SK-N-SH (cell line): ENCODE results near the gene SEPTIN10. TPM values are rescaled to one million over a fixed set of nuclear protein-coding genes. Genes with fewer than 3 reads are reported as not detected.

Experiments
- CTCF ChIA-PET: fragments of 300-600, 350-600 bp; formaldehyde crosslinking; extraction: SDS; loops from one replicate; lab custom pipeline; 2021; lab: Yijun Ruan, JAX
- POLR2A ChIA-PET: fragments of 350-600 bp; sonication (Branson Sonifier 250); formaldehyde crosslinking; extraction: SDS; loops from one replicate; lab custom pipeline; 2020; ENCODE audit warnings: antibody characterized with exemption, inconsistent platforms; lab: Yijun Ruan, JAX
- DNase-seq: peaks from one replicate; pipeline ENCODE4 v3.0.0; 2012
- H2AFZ ChIP-seq: fragments of 200-600 bp; sonication (generic); 2 replicates; pipeline ENCODE4 v1.8.1; 2016; ENCODE audit warnings: antibody characterized with exemption, mild to moderate bottlenecking, low read depth
- H3F3A ChIP-seq: fragments of 200-600 bp; sonication (generic); replicated peaks from 2 replicates; pipeline ENCODE3; 2016; ENCODE audit warnings: antibody characterized with exemption, mild to moderate bottlenecking; ENCODE audit not compliant: insufficient read depth
- H3K27ac ChIP-seq, 2 experiments: fragments of 200-500 bp in 1 of 2; fragments of 200-600 bp in 1 of 2; sonication (Bioruptor generic) in 1 of 2; sonication (generic), shearing (Covaris generic) in 1 of 2; 2 replicates each; pipeline versions ENCODE4 v1.5.1 to v1.6.1; 2014 to 2016; ENCODE audit warnings: low read depth in 2 of 2, inconsistent platforms in 1 of 2, low read length in 1 of 2, mild to moderate bottlenecking in 1 of 2, mixed read lengths in 1 of 2
- H3K27me3 ChIP-seq: fragments of 200-600 bp; sonication (generic), shearing (Covaris generic); 2 replicates; pipeline ENCODE4 v1.6.1; 2016; ENCODE audit warnings: mixed run types; ENCODE audit not compliant: insufficient read depth
- H3K36me3 ChIP-seq, 2 experiments: fragments of 200-500 bp in 1 of 2; fragments of 200-600 bp in 1 of 2; sonication (Bioruptor generic) in 1 of 2; sonication (generic) in 1 of 2; replicated peaks in 1 of 2; 2 replicates each; pipeline versions ENCODE3 to v1.5.1; 2014 to 2016; ENCODE audit warnings: low read length in 1 of 2, mild to moderate bottlenecking in 1 of 2; ENCODE audit not compliant: insufficient read depth in 2 of 2, control insufficient read depth in 1 of 2
- H3K4me1 ChIP-seq, 2 experiments: fragments of 200-500 bp in 1 of 2; fragments of 200-600 bp in 1 of 2; sonication (Bioruptor generic) in 1 of 2; sonication (generic), shearing (Covaris generic) in 1 of 2; 2 replicates each; pipeline versions ENCODE4 v1.5.1 to v1.6.1; 2014 to 2016; ENCODE audit warnings: low read depth in 1 of 2, low read length in 1 of 2, mixed run types in 1 of 2; ENCODE audit not compliant: insufficient read depth in 2 of 2, control insufficient read depth in 1 of 2
- H3K4me2 ChIP-seq: fragments of 200-600 bp; sonication (generic), shearing (Covaris generic); 2 replicates; pipeline ENCODE4 v1.6.1; 2017; ENCODE audit warnings: mixed run types
- H3K4me3 ChIP-seq, 2 experiments: fragments of 200-500 bp in 1 of 2; fragments of 200-600 bp in 1 of 2; sonication (Bioruptor generic) in 1 of 2; sonication (generic), shearing (Covaris generic) in 1 of 2; 2 replicates each; pipeline versions ENCODE4 v1.5.1 to v1.8.1; 2014 to 2016; ENCODE audit warnings: low read depth in 2 of 2, inconsistent platforms in 1 of 2, low read length in 1 of 2, mild to moderate bottlenecking in 1 of 2, mixed read lengths in 1 of 2, moderate library complexity in 1 of 2
- H3K79me2 ChIP-seq: fragments of 200-600 bp; sonication (generic); 2 replicates; pipeline ENCODE4 v1.8.1; 2017; ENCODE audit warnings: mild to moderate bottlenecking; ENCODE audit not compliant: insufficient read depth
- H3K9ac ChIP-seq: fragments of 200-600 bp; sonication (generic); 2 replicates; pipeline ENCODE4 v1.6.1; 2017; ENCODE audit warnings: mixed run types
- H3K9me2 ChIP-seq: fragments of 200-600 bp; sonication (generic); 2 replicates; pipeline ENCODE4 v1.6.1; 2017; ENCODE audit warnings: mixed run types
- H3K9me3 ChIP-seq: fragments of 200-600 bp; sonication (generic); 2 replicates; pipeline ENCODE4 v1.6.1; 2017; ENCODE audit warnings: mixed run types, mild to moderate bottlenecking, moderate library complexity
- H4K20me1 ChIP-seq: fragments of 200-600 bp; sonication (generic); 2 replicates; pipeline ENCODE4 v1.6.1; 2017; ENCODE audit warnings: mild to moderate bottlenecking, mixed run types; ENCODE audit not compliant: insufficient read depth
- ELF1 ChIP-seq: IDR thresholded peaks from 2 replicates; pipeline ENCODE4 v1.4.0; 2012
- EP300 ChIP-seq, 2 experiments: IDR thresholded peaks; 2 replicates each; pipeline versions ENCODE4 v1.4.0 to v1.6.1; 2012; ENCODE audit warnings: borderline replicate concordance in 1 of 2, low read depth in 1 of 2, low read length in 1 of 2
- EZH2phosphoT487 ChIP-seq: fragments of 200-600 bp; sonication (generic); IDR thresholded peaks from 2 replicates; pipeline ENCODE4 v1.6.1; 2017; ENCODE audit warnings: low read depth, mixed run types, mild to moderate bottlenecking, antibody characterized with exemption, moderate library complexity, borderline replicate concordance
- FOSL2 ChIP-seq: IDR thresholded peaks from 2 replicates; pipeline ENCODE4 v1.4.0; 2012; ENCODE audit warnings: low read depth, mild to moderate bottlenecking, moderate library complexity, borderline replicate concordance
- FOXJ3 ChIP-seq: sonication (generic); formaldehyde crosslinking; IDR thresholded peaks from 2 replicates; pipeline ENCODE4 v1.5.1; 2020; ENCODE audit warnings: mild to moderate bottlenecking, missing genetic modification reagents
- FOXM1 ChIP-seq: IDR thresholded peaks from 2 replicates; pipeline ENCODE4 v1.4.0; 2012; ENCODE audit warnings: low read depth, mild to moderate bottlenecking
- GATA2 ChIP-seq: sonication (generic); formaldehyde crosslinking; IDR thresholded peaks from 2 replicates; pipeline ENCODE4 v1.5.0; 2020; ENCODE audit warnings: mild to moderate bottlenecking, missing genetic modification reagents
- MEF2A ChIP-seq: IDR thresholded peaks from 2 replicates; pipeline ENCODE4 v1.4.0; 2012; ENCODE audit warnings: low read depth, borderline replicate concordance
- MXI1 ChIP-seq: IDR thresholded peaks from 2 replicates; pipeline ENCODE4 v1.6.1; 2012; ENCODE audit warnings: mild to moderate bottlenecking, low read depth, low read length, improper control_type of control experiment
- NFIC ChIP-seq: IDR thresholded peaks from 2 replicates; pipeline ENCODE4 v1.4.0; 2012; ENCODE audit warnings: borderline replicate concordance
- POLR2AphosphoS5 ChIP-seq: IDR thresholded peaks from 2 replicates; pipeline ENCODE4 v1.6.1; 2012; ENCODE audit warnings: low read depth, low read length
- RAD21 ChIP-seq: IDR thresholded peaks from 2 replicates; pipeline ENCODE4 v1.6.1; 2012; ENCODE audit warnings: mild to moderate bottlenecking, low read length
- RCOR1 ChIP-seq: fragments of 150-350 bp; IDR thresholded peaks from 2 replicates; pipeline ENCODE4 v1.6.1; 2017; ENCODE audit warnings: antibody characterized with exemption, low read length
- SIN3A ChIP-seq: IDR thresholded peaks from 2 replicates; pipeline ENCODE4 v1.6.1; 2012; ENCODE audit warnings: low read depth, mild to moderate bottlenecking, low read length, moderate library complexity, borderline replicate concordance
- SMC3 ChIP-seq: IDR thresholded peaks from 2 replicates; pipeline ENCODE4 v1.6.1; 2012; ENCODE audit warnings: low read depth, low read length, improper control_type of control experiment
- TAF1 ChIP-seq: IDR thresholded peaks from 2 replicates; pipeline ENCODE4 v1.6.1; 2012; ENCODE audit warnings: low read depth, mild to moderate bottlenecking, low read length, moderate library complexity, borderline replicate concordance
- TCF12 ChIP-seq: IDR thresholded peaks from 2 replicates; pipeline ENCODE4 v1.4.0; 2012
- TEAD4 ChIP-seq: IDR thresholded peaks from 2 replicates; pipeline ENCODE4 v1.4.0; 2012; ENCODE audit warnings: mild to moderate bottlenecking, borderline replicate concordance; ENCODE audit not compliant: insufficient read depth
- YY1 ChIP-seq: IDR thresholded peaks from 2 replicates; pipeline ENCODE4 v1.4.0; 2012; ENCODE audit warnings: low read depth, mild to moderate bottlenecking
- WGBS: methylation state at CpG from one replicate; pipeline ENCODE4 v1.1.6; 2017; ENCODE audit warnings: low lambda C conversion rate; 5-methylcytosine and 5-hydroxymethylcytosine counted together
- polyA plus RNA-seq, 3 experiments: library from polyadenylated mRNA; depleted of rRNA; stranded (reverse); fragments of >200 nt; gene quantifications; 2 replicates each; pipeline ENCODE4 v1.2.3, GENCODE V29; 2012
- TF ChIP-seq, protein P1 (sequence below): IDR thresholded peaks from 2 replicates; pipeline ENCODE4 v1.6.1; 2012; ENCODE audit warnings: mild to moderate bottlenecking, low read depth, low read length, moderate library complexity
- TF ChIP-seq, protein P2 (sequence below): IDR thresholded peaks from 2 replicates; pipeline ENCODE4 v1.4.0; 2012; ENCODE audit warnings: low read depth, borderline replicate concordance
- TF ChIP-seq, protein P3 (sequence below): IDR thresholded peaks from 2 replicates; pipeline ENCODE4 v1.4.0; 2012; ENCODE audit warnings: low read depth, borderline replicate concordance
- TF ChIP-seq, protein P4 (sequence below): IDR thresholded peaks from 2 replicates; pipeline ENCODE4 v1.4.0; 2012; ENCODE audit warnings: low read depth
- TF ChIP-seq, protein P5 (sequence below): IDR thresholded peaks from 2 replicates; pipeline ENCODE4; 2012

Gene SEPTIN10
- 39.1 and 46.5 TPM in 2 replicates for polyA plus RNA-seq (2012; rRNA removed)
- 61.3 and 64.1 TPM in 2 replicates for polyA plus RNA-seq (2012; cell fraction: cytosol; rRNA removed)
- polyA plus RNA-seq (2012; cell fraction: nucleus; rRNA removed) = 21.0 and 32.9 TPM in 2 replicates

DNA sequence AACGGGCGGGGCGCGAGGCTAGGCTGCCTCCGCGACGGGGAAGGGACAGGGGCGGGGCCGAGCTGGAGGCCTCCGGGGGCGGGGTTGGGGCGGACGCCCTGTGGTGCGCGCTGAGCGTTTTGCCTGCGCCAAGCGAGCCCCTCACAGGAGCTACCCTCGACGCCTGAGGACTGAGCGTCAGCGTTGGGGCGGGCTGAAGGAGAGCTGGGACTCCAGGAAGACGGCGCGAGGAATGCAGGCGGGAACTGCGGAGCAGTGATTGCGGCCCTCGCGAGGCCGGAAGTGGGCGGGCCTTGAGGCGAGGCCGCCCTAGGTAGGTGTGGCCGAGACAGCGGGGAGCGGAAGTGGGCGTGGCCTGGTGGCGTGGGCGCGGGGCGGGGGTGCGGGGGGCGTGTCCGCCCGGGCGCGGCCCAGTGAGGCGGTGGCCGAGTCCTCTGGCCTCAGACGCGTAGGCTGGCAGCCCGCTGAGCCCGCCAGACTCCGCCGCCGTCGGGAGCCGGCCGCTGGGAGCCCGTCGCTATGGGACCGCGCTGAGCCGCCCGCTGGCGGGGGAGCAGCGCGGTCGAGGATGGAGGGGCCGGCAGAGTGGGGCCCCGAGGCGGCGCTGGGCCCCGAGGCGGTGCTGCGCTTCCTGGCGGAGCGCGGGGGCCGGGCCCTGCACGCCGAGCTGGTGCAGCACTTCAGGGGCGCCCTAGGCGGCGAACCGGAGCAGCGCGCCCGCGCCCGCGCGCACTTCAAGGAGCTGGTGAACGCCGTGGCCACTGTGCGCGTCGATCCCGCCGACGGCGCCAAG lies at the start of gene SEPTIN10, which contains the start of gene SOWAHC:
SEPTIN10 (minus strand) TSS at position 45 of the 793 bp plus-strand sequence. CDS start 139 bp downstream, outside the sequence.
SOWAHC (plus strand) TSS at position 443 of the 793 bp plus-strand sequence; CDS start at position 569, 126 bp downstream.
- Histone ChIP-seq H3K9ac (peak within 1 kb of the TSS; percentile 87), H3K9me3 (no peaks in the 10 kb centered on the region), H3K4me1 (peaks cover 16 to 26% of the 10 kb centered on the region in 2 experiments; a peak in 3 of 4 replicates), H2AFZ (peak within 1 kb of the TSS; percentile 56; the same call in 1 of the 2 replicates), H3K27me3 (no peaks in the 10 kb centered on the region), H3K36me3 (peaks cover 0 to 9% of the 10 kb centered on the region in 2 experiments), H3K4me3 (peak within 1 kb of the TSS; percentile 81 to 84), H3F3A (peaks cover 31% of the 10 kb centered on the region), H3K27ac (peak within 1 kb of the TSS; percentile 90 to 92), H3K79me2 (peaks cover 72% of the 10 kb centered on the region), H4K20me1 (peaks cover 5% of the 10 kb centered on the region), H3K4me2 (peak within 1 kb of the TSS; percentile 76), H3K9me2 (no peaks in the 10 kb centered on the region)
- DNase-seq = peak; percentile 98
- POLR2A ChIA-PET = interaction anchor here (0.6 to 2.4 kb wide), 6 partner anchors 15 to 442 kb away, joined by 3 to 11 read pairs (median 3); no protein-coding TSS in a partner anchor
- WGBS = 1% methylated on average over 33 of the region's 104 CpGs
- CTCF ChIA-PET = interaction anchor here (0.7 to 2.6 kb wide), 9 partner anchors 10 to 607 kb away, joined by 3 to 14 read pairs (median 3); partner anchors contain the start of gene SH3RF3
- TF ChIP-seq TCF12 (peak; percentile 6; the same call in 1 of the 2 replicates), MEF2A (no peak), GATA2 (CRISPR knock-in tag) (no peak), EZH2phosphoT487 (no peak), POLR2AphosphoS5 (peak; percentile 75), NFIC (no peak; the same call in 1 of the 2 replicates), TEAD4 (no peak), RAD21 (no peak), YY1 (no peak), ELF1 (peak; percentile 84), SIN3A (peak; percentile 30; the same call in 1 of the 2 replicates), FOSL2 (0 out of 2 replicates have a peak, but pooled peaks have one; percentile 7), MXI1 (0 out of 2 replicates have a peak, but pooled peaks have one; percentile 18), FOXJ3 (no peak), RCOR1 (no peak), FOXM1 (no peak), EP300 (IDR thresholded peaks at IDR 0.05; ENCODE audit: borderline replicate concordance in 1 of 2, low read depth in 1 of 2, low read length in 1 of 2) (no peak; a peak in 1 of 4 replicates), SMC3 (no peak), TAF1 (peak; percentile 78; the same call in 1 of the 2 replicates)
- TF ChIP-seq, protein P1, sequence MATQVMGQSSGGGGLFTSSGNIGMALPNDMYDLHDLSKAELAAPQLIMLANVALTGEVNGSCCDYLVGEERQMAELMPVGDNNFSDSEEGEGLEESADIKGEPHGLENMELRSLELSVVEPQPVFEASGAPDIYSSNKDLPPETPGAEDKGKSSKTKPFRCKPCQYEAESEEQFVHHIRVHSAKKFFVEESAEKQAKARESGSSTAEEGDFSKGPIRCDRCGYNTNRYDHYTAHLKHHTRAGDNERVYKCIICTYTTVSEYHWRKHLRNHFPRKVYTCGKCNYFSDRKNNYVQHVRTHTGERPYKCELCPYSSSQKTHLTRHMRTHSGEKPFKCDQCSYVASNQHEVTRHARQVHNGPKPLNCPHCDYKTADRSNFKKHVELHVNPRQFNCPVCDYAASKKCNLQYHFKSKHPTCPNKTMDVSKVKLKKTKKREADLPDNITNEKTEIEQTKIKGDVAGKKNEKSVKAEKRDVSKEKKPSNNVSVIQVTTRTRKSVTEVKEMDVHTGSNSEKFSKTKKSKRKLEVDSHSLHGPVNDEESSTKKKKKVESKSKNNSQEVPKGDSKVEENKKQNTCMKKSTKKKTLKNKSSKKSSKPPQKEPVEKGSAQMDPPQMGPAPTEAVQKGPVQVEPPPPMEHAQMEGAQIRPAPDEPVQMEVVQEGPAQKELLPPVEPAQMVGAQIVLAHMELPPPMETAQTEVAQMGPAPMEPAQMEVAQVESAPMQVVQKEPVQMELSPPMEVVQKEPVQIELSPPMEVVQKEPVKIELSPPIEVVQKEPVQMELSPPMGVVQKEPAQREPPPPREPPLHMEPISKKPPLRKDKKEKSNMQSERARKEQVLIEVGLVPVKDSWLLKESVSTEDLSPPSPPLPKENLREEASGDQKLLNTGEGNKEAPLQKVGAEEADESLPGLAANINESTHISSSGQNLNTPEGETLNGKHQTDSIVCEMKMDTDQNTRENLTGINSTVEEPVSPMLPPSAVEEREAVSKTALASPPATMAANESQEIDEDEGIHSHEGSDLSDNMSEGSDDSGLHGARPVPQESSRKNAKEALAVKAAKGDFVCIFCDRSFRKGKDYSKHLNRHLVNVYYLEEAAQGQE = no peak
- TF ChIP-seq, protein P2, sequence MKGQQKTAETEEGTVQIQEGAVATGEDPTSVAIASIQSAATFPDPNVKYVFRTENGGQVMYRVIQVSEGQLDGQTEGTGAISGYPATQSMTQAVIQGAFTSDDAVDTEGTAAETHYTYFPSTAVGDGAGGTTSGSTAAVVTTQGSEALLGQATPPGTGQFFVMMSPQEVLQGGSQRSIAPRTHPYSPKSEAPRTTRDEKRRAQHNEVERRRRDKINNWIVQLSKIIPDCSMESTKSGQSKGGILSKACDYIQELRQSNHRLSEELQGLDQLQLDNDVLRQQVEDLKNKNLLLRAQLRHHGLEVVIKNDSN = no peak
- TF ChIP-seq, protein P3, sequence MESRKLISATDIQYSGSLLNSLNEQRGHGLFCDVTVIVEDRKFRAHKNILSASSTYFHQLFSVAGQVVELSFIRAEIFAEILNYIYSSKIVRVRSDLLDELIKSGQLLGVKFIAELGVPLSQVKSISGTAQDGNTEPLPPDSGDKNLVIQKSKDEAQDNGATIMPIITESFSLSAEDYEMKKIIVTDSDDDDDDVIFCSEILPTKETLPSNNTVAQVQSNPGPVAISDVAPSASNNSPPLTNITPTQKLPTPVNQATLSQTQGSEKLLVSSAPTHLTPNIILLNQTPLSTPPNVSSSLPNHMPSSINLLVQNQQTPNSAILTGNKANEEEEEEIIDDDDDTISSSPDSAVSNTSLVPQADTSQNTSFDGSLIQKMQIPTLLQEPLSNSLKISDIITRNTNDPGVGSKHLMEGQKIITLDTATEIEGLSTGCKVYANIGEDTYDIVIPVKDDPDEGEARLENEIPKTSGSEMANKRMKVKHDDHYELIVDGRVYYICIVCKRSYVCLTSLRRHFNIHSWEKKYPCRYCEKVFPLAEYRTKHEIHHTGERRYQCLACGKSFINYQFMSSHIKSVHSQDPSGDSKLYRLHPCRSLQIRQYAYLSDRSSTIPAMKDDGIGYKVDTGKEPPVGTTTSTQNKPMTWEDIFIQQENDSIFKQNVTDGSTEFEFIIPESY = peak; percentile 92
- TF ChIP-seq, protein P4, sequence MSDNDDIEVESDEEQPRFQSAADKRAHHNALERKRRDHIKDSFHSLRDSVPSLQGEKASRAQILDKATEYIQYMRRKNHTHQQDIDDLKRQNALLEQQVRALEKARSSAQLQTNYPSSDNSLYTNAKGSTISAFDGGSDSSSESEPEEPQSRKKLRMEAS = peak; percentile 87
- TF ChIP-seq, protein P5, sequence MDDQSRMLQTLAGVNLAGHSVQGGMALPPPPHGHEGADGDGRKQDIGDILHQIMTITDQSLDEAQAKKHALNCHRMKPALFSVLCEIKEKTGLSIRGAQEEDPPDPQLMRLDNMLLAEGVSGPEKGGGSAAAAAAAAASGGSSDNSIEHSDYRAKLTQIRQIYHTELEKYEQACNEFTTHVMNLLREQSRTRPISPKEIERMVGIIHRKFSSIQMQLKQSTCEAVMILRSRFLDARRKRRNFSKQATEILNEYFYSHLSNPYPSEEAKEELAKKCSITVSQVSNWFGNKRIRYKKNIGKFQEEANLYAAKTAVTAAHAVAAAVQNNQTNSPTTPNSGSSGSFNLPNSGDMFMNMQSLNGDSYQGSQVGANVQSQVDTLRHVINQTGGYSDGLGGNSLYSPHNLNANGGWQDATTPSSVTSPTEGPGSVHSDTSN = 0 out of 2 replicates have a peak, but pooled peaks have one; percentile 7
